Rectal smooth muscle tissue (tissue), 1 donor: ENCODE data around the gene LRRC17.

Experiments used
- H3K27ac ChIP-seq: one replicate; pipeline ENCODE4 v1.7.0; 2013; ENCODE audit warnings: low read depth, low read length, inconsistent platforms
- H3K27me3 ChIP-seq: one replicate; pipeline ENCODE4 v1.7.0; 2013; ENCODE audit warnings: low read length; ENCODE audit not compliant: control insufficient read depth, insufficient read depth
- H3K36me3 ChIP-seq: one replicate; pipeline ENCODE4 v1.7.0; 2013; ENCODE audit warnings: low read length; ENCODE audit not compliant: control insufficient read depth, insufficient read depth
- H3K4me1 ChIP-seq: one replicate; pipeline ENCODE4 v1.7.0; 2013; ENCODE audit warnings: low read length; ENCODE audit not compliant: control insufficient read depth, insufficient read depth
- H3K4me3 ChIP-seq: one replicate; pipeline ENCODE4 v1.7.0; 2013; ENCODE audit warnings: low read length
- H3K9ac ChIP-seq: one replicate; pipeline ENCODE4 v1.7.0; 2013; ENCODE audit warnings: low read length

Gene LRRC17

DNA sequence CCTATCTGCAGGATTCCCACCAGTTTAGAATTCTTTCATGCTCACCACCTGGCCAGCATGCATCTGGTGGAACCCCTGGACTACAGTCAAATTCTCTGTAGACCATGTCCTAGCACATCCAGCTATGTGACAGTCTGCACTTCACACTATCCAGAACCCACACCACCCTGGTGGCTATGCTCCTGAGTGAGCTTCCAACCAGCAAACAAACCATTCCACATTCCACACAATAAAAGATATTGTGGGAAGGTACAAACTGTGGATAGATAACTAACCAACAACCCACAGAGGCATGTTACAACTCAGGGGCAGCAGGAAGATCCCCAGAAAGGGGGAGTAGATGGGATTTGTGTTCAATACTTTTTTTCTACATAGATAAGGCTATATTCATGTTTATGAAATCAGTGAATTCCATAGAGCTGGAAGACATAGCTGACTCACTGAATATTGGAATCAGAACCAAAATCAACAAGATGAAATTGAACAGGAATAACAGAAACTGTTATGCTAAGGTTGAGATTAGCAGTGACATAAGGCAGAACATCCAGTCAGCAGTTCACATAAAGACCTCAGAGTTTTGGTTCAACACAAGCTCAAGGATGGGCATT is 72.5 kb downstream of the LRRC17 start:
- no peak overlapping the region for H3K4me3 ChIP-seq
- no peaks in the 10 kb centered on the region for H3K4me1 ChIP-seq
- H3K9ac ChIP-seq: no peak overlapping the region
- H3K27ac ChIP-seq: no peak overlapping the region
- H3K27me3 ChIP-seq: no peaks in the 10 kb centered on the region
- no peaks in the 10 kb centered on the region for H3K36me3 ChIP-seq

DNA sequence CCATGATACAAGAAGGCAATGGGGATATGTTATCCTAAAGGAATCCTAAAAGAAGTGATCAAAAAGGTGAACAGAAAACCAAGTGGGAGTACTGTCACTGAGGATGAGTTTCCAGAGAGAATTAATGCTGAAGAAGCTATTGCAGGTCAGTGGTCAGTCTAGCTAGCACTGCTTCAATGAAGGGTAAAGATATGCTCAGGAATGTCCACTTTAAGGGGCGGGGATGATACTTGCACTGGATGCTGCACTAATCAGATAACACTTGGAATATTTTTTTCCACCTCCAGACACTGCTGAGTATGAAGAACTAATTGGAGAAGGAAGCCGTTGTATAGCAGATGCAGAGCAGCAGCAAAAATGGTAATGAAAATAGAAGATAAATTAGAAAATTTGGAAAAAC is 75.3 kb downstream of the LRRC17 start:
- no peaks in the 10 kb centered on the region for H3K27me3 ChIP-seq
- H3K4me3 ChIP-seq: no peak overlapping the region
- H3K9ac ChIP-seq: no peak overlapping the region
- H3K36me3 ChIP-seq: no peaks in the 10 kb centered on the region
- peaks cover 20% of the 10 kb centered on the region for H3K4me1 ChIP-seq
- H3K27ac ChIP-seq: no peak overlapping the region

DNA sequence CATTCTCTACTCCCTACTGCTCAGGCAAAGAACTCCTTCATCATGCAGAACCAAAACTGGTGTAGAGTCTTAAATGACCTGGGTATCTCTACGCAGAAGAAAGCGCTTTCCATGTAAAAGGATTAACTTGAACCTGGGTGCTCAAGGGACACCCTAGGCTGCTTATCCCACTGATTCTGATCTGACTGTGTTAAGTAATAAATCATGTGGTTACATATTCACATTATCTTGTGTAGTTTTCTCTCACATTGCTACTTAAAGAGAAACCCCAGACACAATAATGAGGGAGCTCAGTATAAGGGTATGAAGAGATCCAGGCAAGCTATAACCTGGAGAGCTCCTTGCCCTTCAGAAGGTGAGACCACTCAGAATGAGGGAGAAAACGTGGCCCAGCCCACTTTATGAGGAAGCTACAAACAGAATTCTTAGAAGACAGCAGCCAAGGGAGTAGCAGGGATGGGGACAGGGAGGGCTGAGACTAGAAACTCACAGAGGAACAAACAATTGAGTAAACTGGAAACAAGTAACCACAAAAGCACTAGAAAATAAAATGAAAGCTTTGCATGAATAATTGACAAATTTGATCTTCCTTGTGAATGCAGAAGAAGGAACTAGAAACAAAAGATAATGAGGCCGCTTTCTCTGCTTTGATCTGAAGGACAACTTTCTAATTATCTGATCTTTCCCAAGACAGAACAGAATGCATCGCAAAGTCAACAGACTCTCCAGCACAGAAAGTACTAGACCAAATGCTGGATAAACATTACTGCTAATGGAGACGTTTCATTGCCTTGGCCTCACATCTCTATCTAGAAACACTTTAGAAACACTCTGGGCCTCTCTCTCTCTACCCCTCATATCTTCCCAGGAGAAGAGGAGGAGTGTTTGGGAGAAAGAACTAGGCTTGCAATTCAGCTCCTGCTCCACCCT is 76.1 kb downstream of the LRRC17 start:
- Histone ChIP-seq H3K36me3 (no peaks in the 10 kb centered on the region), H3K4me1 (peaks cover 20% of the 10 kb centered on the region), H3K4me3 (no peak overlapping the region), H3K27me3 (no peaks in the 10 kb centered on the region), H3K9ac (no peak overlapping the region), H3K27ac (no peak overlapping the region)

DNA sequence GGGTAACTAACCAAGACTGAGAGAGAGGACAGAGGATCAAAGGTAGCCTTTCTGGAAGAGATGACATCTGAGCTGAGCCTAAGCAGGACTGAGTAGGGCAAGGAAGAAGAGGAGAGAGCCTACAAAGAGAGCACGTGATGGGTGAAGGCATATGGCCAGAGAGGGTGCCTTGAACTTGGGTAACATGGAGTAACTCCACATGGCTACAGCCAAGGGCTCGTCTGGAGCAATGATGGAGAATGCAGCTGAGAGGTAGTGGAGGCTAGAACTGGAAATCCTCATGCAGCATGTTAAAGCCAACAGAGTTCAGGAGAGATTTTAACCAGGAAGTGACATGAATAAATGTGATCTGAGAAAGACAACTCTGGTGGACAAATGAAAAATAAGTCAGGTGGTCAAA is 77.8 kb downstream of the LRRC17 start:
- H3K36me3 ChIP-seq: no peaks in the 10 kb centered on the region
- peaks cover 20% of the 10 kb centered on the region for H3K4me1 ChIP-seq
- H3K27ac ChIP-seq: no peak overlapping the region
- no peak overlapping the region for H3K4me3 ChIP-seq
- no peaks in the 10 kb centered on the region for H3K27me3 ChIP-seq
- no peak overlapping the region for H3K9ac ChIP-seq

DNA sequence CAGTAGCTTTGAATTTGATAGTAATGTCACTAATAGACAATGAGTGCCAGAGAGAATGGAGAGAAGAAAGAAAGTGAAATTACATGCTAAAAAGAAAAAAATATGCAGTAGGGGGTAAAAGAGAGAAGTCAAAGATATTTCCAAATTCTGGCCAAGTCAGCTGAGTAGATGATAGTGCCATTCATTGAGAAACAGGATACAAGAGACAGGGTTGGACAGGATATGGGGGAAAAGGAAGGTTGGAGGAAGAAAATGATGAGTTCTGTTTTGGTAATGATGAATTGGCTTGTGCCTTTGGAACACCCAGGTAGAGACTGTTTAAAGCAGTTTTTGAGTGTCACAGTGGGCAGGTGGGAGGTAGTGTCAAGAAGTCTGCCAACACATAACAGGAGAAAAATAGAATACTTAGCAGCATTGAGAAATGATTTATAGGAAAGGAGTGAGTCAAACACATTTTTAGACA is 78.3 kb downstream of the LRRC17 start:
- Histone ChIP-seq H3K27me3 (no peaks in the 10 kb centered on the region), H3K4me1 (peaks cover 20% of the 10 kb centered on the region), H3K27ac (no peak overlapping the region)

DNA sequence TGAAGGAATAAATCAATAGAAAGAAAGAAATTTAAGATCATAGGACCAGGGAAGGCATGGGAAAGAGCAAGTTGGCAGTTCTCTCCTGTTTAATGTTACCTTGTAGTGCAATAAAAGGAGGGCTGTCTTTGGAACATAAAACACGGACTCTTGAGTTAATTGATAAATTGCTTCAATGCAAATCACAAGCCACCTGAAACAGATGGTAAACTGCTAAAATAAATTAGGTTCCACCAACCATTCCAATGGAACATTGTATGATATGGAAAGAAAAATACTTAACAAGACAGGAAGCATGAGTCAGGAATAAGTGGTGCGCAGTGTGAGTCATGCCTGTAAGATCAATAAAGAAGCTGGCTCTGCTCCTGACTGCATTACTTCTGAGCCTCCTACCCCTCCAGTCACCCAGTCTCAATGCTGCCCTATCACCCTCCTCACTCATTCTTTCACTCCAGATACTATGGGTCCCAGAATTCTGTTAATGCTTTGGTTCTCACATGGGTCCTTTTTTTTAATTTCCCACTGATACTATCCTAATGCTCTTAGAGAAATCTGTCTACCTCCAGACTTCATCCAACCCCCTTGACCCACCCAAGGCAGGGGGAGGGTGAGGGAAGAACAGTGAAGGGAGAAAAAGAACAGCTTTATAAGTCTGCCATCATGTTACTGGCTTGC is 78.9 kb downstream of the LRRC17 start:
- no peak overlapping the region for H3K9ac ChIP-seq
- no peak overlapping the region for H3K4me3 ChIP-seq
- H3K4me1 ChIP-seq: peaks cover 20% of the 10 kb centered on the region
- H3K27me3 ChIP-seq: no peaks in the 10 kb centered on the region
- peak overlapping the region; percentile 71 for H3K27ac ChIP-seq
- H3K36me3 ChIP-seq: no peaks in the 10 kb centered on the region

More for the DNA sequence above, 78.3 kb downstream of the LRRC17 start:
- Histone ChIP-seq H3K4me3 (no peak overlapping the region), H3K9ac (no peak overlapping the region), H3K36me3 (no peaks in the 10 kb centered on the region)

DNA sequence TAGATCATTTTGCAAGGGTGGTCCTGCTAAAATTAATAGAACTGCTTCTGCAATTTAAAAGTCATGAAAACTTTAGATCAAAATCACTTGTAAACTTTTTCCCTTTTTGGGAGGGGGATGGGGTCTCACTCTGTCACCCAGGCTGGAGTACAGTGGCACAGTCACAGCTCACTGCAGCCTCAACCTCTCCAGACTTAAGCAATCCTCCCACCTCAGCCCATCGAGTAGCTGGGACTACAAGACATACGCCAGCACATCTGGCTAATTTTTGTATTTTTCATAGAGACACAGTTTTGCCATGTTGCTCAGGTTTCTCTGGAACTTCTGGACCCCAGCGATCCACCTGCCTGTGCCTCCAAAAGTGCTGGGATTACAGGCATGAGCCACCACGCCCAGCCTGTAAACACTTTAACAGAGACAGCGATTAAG is 79.7 kb downstream of the LRRC17 start:
- peak overlapping the region; percentile 71 for H3K27ac ChIP-seq
- no peak overlapping the region for H3K4me3 ChIP-seq
- peaks cover 20% of the 10 kb centered on the region for H3K4me1 ChIP-seq
- no peaks in the 10 kb centered on the region for H3K36me3 ChIP-seq
- H3K9ac ChIP-seq: no peak overlapping the region
- no peaks in the 10 kb centered on the region for H3K27me3 ChIP-seq

DNA sequence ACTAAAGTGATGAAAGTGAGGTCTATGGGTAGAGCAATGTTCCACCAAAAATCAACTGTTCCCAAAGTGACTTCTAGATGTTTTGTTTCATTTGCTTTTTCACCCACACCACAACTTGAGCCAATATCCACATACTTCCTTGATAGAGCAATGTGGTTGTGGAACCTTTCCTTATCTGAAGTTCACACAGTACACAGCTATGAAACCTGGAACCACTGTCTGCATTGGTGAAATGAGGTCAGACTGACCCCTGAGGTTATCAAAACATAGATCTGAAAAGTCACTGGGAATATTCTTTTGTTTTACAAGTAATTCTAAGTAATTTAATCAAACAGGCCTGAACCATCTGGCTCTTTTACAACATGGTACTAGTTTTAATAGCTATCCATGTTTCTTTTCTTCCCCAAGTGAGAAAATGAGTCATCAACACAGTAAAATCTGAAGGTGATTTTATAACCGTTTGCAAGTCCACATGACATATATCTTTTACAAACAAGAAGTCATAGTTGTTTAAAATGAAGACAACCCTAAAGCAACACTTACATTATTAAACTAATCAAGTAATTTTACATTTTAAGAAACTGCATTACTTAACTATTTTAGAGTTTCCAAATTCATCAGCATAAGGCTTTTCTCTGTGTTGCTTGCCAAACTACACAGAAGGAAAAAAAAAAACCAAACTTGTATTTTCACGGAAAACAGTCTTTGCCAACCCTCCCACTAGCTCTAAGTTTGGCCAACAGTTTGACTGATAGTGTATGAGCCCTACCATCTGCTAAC is 80.3 kb downstream of the LRRC17 start:
- Histone ChIP-seq H3K27ac (peak overlapping the region; percentile 71), H3K36me3 (no peaks in the 10 kb centered on the region), H3K27me3 (no peaks in the 10 kb centered on the region), H3K4me3 (no peak overlapping the region), H3K4me1 (peaks cover 20% of the 10 kb centered on the region), H3K9ac (no peak overlapping the region)

DNA sequence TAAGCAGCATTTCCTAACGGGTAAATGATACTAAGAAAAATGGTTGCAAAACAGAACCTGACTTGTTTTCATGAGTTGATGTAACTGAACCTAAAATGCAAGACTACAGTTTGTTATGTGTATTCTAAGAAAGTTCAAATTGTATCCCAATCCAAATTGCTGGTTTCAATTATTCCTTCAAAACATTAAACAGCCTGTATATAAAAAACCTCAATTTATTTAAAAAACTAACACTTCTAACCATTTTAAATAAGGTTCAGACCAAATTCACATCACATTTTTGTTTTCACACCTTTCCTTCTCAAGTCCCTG is 80.9 kb downstream of the LRRC17 start:
- Histone ChIP-seq H3K27me3 (no peaks in the 10 kb centered on the region), H3K4me1 (peaks cover 20% of the 10 kb centered on the region), H3K36me3 (no peaks in the 10 kb centered on the region), H3K4me3 (no peak overlapping the region), H3K27ac (no peak overlapping the region), H3K9ac (no peak overlapping the region)

DNA sequence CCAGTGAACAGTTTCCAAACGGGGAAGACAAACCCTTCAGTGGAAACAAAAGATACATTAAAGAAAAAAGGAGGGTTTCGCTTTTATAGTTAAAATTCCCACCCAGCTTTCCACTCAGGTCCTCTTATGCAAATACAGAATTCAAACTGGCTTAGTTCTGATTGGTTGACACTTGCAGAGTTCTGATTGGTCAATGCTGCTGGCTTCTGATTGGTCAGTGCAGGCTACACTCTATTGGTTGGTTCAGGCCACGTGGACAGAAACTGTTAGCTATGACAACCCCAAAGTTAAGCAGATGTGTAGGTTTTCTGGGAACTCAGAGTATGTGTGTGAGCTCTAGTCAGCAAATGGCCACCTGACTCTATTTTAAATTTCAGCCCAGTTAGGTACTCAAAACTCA is 81.8 kb downstream of the LRRC17 start:
- no peak overlapping the region for H3K4me3 ChIP-seq
- peaks cover 20% of the 10 kb centered on the region for H3K4me1 ChIP-seq
- no peaks in the 10 kb centered on the region for H3K27me3 ChIP-seq
- no peak overlapping the region for H3K9ac ChIP-seq
- H3K27ac ChIP-seq: no peak overlapping the region
- no peaks in the 10 kb centered on the region for H3K36me3 ChIP-seq
